ENCODE data around the gene TENT5A.
"Not testable (repeated sequence)": the region's sequence is repeated elsewhere in the genome, so short reads cannot be mapped to it uniquely, and the experiment has no call there.

Gene TENT5A

GRCh38 chr6:81750681-81751387 is 1.6 kb downstream of the TENT5A start:
- no peak for DNase-seq (ENCODE audit: low read depth)

DNA sequence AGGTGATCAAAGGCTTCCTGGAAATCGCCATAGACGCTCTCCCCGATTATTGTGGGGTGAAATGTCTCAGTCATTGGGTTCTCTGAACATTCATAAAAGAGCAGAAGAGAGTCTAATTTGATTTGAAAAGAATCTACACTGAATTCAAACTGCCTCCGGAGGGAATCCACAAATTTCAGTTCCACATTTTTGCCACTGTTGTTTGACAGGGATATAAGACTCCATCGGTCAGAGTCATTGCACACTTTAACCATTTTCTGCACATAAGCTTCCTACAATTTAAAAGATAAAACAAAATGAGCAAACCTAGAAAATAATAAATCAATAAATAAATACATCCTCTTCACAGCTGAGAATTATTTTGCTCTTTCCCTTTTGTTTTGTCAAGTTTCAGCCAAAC is 2.3 kb downstream of the TENT5A start:
- DNase-seq (ENCODE audit: low read depth) = no peak

- DNase-seq (ENCODE audit: low read depth) = no peak
Measured at GRCh38 chr6:81749707-81750106, 2.8 kb downstream of the TENT5A start.

- no peak for DNase-seq (ENCODE audit: low read depth)
Measured at GRCh38 chr6:81748994-81749393, 3.5 kb downstream of the TENT5A start.

DNA sequence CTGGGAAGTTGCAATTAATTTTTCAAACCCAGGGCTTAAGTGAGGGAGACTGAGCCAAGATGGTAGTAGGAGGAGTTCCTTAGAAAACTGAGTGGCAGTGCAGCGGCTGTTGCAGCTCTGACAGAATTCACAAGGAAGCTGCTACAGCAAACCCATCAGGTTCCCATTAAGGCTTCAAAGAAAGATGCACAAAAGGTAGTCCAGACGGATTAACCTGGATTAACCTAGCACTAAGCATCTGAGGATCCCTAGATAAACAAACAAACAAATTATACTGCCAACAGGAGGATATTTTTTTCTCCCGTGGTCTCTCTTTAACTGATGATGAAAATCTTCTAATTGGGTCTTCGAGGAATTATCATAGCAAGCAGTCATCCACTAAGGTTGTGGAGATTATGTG is 5.2 kb downstream of the TENT5A start:
- no peak for DNase-seq (ENCODE audit: low read depth)

GRCh38 chr6:81744131-81744530 is 8.3 kb downstream of the TENT5A start:
- no peak for DNase-seq (ENCODE audit: low read depth)

DNA sequence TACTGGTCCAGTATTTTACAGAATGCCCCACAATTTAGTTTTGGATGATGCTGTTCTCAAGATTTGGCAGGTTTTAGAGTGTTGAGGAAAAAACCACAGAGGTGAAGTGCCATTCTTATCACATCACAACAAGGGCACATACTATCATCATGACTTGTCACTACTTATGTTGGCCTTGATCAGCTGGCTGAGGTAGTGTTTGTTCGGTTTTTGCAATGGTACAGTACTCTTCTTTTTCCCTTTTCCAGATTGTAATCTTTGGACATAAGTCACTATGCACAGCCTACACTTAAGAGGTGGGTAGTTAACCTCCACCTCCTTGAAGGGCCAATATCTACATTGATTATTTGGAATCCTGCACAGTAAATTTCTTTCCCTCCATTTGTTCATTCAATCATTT is 8.8 kb downstream of the TENT5A start:
- DNase-seq (ENCODE audit: low read depth) = no peak

GRCh38 chr6:81741689-81742088 is 10.8 kb downstream of the TENT5A start:
- no peak for DNase-seq (ENCODE audit: low read depth)

DNA sequence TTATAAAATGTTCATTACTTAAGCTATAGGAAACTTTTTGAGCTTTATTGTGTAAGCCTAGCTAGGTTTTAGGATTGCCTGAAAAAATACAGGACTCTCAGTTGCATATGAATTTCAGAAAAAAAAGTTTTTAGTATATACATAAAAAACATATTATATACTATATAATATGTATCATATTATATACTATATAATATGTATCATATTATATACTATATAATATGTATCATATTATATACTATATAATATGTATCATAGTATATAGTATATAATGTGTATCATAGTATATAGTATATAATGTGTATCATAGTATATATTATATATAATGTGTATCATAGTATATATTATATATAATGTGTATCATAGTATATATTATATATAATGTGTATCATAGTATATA is 11.9 kb downstream of the TENT5A start:
- not testable (repeated sequence) for DNase-seq (ENCODE audit: low read depth)

DNA sequence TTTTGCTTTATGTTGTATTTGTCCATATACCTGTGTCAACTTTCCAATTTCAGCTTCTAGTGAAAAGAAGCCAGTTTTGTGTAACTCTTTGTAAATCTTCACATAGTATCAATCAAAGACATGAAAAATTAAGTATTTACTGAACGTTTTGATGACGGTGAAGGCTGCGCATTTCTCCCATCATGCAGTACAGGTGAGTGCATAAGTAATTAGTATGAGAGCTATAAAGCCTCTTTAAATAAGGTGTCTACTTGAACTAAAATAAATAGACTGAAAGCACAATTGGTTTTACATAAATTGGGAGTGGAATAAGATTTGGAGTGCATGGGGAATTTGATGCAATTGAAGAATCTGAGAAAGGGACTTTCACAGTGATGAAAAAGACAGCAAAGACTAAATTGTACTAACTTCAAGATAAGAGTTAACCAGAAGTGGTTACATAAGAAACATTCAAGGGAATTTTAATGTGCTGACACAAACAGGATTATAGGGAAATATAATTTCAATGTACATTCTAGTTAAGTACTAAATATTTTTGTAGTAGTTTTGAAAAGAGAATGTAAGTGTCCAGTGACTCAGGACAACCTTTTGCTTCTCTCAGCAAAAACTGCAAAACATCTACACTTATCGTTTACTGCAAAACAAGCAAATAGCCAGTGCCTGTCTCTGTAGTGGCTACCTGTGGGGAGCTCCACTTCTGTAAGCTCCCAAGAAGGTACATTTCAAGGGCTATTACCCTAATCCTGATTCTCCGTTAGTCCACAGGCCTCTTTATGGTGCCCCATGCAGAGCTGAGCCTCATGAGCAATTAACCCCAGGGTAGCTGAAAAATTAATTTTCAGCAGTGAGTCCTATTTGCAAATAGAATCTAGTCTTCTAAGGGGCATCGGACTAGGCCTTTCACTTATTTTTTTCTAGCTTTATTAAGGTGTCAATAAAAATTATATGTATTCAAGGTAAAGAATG is 13.0 kb downstream of the TENT5A start:
- DNase-seq (ENCODE audit: low read depth) = no peak

- no peak for DNase-seq (ENCODE audit: low read depth)
Measured at GRCh38 chr6:81736428-81736827, 16.1 kb downstream of the TENT5A start.

DNA sequence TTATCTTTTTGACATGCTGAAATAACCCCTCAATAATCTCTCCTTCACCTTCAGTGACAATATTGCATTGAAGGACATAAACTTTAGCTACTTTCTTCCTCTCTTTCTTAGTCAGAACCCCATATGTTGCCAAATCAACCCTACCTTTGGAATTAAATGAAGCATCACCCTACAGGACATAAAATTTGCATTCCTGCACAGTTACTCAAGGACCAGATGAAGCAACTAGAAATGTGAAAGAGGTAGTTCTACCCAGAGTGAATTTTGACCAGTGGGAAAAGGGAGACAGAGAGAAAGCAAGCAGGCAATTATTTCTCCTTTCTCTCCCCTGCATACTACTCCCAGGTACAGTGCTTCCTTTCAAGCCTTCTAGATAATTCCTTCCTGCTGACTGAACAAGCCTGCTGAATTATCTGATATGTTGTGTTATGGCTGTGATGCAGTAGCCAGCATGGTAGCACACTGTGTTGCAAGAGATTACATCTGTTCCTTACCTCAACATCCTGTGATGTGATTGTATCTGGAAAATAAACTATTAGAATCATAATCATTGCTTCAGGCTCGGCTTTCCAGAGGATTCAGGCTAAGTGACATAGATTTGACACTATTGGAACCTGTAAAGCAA is 16.6 kb downstream of the TENT5A start:
- no peak for DNase-seq (ENCODE audit: low read depth)

GRCh38 chr6:81734500-81735150 is 17.9 kb downstream of the TENT5A start:
- no peak for DNase-seq (ENCODE audit: low read depth)

DNA sequence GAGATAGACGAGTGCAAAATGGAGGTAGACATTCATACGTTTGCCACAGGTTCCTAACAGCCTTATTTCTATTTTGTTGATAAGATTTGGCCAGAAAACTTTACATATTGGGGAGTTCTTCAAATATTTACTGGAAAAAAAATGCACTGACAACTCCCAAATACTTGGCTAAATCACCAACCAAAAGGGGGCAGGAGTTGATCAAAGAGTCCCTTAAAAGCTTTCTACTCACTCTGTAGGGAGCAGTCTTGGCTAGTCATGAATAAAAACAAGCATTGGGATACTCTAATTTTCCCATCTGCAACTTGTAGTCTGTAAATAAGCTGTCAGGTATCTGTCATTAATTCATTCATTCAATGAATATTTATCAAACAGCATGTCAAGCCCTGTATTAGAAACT is 18.4 kb downstream of the TENT5A start:
- DNase-seq (ENCODE audit: low read depth) = no peak

GRCh38 chr6:81731814-81732213 is 20.7 kb downstream of the TENT5A start:
- no peak for DNase-seq (ENCODE audit: low read depth)

GRCh38 chr6:81727876-81728517 is 24.5 kb downstream of the TENT5A start:
- no peak for DNase-seq (ENCODE audit: low read depth)

DNA sequence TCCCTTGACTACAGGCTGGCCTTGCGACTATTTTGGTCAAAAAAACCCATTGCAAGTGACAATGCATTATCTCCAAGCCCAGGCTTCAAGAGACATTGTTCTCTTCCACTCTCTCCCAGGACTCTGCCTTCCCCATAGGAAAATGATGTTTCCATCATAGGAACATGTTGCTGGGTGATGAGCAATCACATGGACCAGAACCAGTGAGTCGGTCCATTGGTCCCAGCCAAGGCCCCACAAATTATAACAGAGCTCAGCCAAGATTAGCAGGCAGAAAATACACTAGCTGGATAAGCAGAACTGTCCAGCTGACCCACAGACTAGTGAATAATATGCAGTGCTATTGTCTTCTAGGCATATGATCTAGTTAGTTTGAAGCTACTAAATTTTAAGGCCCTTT is 27.4 kb downstream of the TENT5A start:
- no peak for DNase-seq (ENCODE audit: low read depth)

DNA sequence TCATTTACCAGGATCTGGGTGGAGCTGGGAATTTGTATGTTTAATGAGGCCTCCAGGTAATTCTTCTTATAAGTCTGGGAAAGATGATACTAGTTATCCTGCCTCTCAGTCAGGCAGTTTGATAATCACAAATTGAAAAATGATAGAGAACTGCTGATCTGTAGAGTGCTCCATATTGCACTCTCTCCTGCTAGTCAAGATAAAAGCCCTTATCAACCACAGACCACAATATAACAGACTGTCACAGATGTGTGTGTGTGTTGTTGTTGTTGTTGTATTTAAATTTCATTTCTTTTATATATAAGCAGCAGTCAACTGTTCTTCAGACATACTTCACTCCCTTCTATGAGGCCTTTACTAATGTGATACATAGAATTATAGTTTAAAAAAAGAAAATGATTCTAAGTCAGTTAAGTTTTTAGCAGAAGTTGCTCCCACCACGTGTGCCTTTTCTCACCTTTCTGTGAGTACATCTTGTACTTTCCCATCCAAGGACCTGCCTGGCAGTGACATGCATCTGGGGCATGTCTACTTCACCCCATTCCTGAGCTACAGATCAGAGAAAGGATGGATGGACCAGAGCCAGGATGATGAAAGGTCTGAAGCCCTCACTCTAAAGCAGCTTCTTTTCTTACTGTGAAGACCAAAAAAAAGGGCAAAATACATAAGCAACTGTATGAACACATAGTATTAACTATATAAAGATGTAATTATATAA is 29.8 kb downstream of the TENT5A start:
- DNase-seq (ENCODE audit: low read depth) = no peak

GRCh38 chr6:81720427-81720826 is 32.1 kb downstream of the TENT5A start:
- no peak for DNase-seq (ENCODE audit: low read depth)

DNA sequence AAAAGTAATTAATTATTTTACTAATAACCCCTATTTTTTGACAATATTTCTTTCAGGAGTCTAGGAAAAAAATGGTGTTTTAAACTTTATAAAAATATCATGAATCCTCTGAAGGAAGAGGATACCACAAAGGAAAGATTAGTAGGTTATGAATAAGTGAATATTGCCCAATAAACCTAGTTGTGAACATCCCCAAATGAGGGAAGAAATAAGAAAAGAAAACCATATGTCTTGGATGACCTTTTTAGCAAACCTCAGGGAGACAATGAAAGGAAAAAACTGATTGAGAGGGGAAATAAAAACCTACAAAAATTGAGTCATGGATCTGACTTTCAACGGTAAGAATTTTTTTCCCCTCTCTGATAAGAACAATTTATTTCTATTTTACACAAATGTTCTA is 34.4 kb downstream of the TENT5A start:
- no peak for DNase-seq (ENCODE audit: low read depth)

GRCh38 chr6:81714684-81715083 is 37.8 kb downstream of the TENT5A start:
- no peak for DNase-seq (ENCODE audit: low read depth)
